ENCODE data around the gene PNMA6F.

Gene PNMA6F

GRCh38 chrX:153317306-153317705, 4.3 kb downstream of the PNMA6F start:
- ChIA-PET POLR2A (no interaction called here), CTCF (no interaction called here)
- DNase-seq (ENCODE audit: extremely low spot score) = no peak
- TF ChIP-seq SUZ12 (IDR thresholded peaks at IDR 0.05) = no peak
- no peak for TF ChIP-seq ARNT (IDR thresholded peaks at IDR 0.05)
- TF ChIP-seq SP1 (IDR thresholded peaks at IDR 0.05) = no peak
- no peak for TF ChIP-seq ZNF384 (IDR thresholded peaks at IDR 0.05)
- no peak for TF ChIP-seq ELF4 (IDR thresholded peaks at IDR 0.05)
- no peak for TF ChIP-seq CTBP1 (IDR thresholded peaks at IDR 0.05; ENCODE audit: borderline replicate concordance)
- TF ChIP-seq BHLHE40 (IDR thresholded peaks at IDR 0.05; ENCODE audit: borderline replicate concordance) = no peak
- TF ChIP-seq PKNOX1 (IDR thresholded peaks at IDR 0.05) = no peak
- no peak for TF ChIP-seq HDGF (IDR thresholded peaks at IDR 0.05; ENCODE audit: borderline replicate concordance)
- TF ChIP-seq FOXA1 (IDR thresholded peaks at IDR 0.05) = no peak
- TF ChIP-seq FOXK2 (IDR thresholded peaks at IDR 0.05) = no peak
- TF ChIP-seq FOXM1 (IDR thresholded peaks at IDR 0.05; ENCODE audit: borderline replicate concordance) = no peak
- no peak for TF ChIP-seq NFRKB (IDR thresholded peaks at IDR 0.05)
- TF ChIP-seq L3MBTL2 (conservative IDR thresholded peaks at IDR 0.05) = no peak

- no peak for DNase-seq (ENCODE audit: extremely low spot score)
- no peak for TF ChIP-seq FOXA1 (IDR thresholded peaks at IDR 0.05)
- TF ChIP-seq ZNF384 (IDR thresholded peaks at IDR 0.05) = no peak
- no peak for TF ChIP-seq ELF4 (IDR thresholded peaks at IDR 0.05)
- ChIA-PET POLR2A (no interaction called here), CTCF (no interaction called here)
These were observed 8.7 kb downstream of the PNMA6F start for GRCh38 chrX:153312842-153313241.

DNA sequence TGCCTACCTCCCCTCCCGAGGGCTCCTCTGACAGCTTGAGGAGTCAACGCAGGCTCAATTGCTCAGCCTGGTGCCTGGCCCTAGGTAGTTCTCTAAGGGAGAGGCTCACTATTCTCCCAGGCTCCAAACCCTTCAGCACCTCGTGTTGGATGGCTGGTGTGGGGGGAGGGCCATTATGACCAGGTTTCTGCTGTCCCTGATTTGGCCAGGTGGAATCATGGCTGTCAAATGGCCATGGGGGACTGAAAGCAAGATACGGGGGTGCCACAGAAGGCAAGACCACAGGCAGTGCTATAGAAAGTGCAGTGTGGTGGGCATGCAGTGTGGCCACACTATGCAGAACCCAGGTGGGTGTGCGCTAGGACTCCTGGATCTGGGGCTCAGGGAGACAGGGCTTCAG, 9.5 kb downstream of the PNMA6F start:
- no peak for TF ChIP-seq NFRKB (IDR thresholded peaks at IDR 0.05)
- no peak for TF ChIP-seq SUZ12 (IDR thresholded peaks at IDR 0.05)
- no peak for TF ChIP-seq FOXM1 (IDR thresholded peaks at IDR 0.05; ENCODE audit: borderline replicate concordance)
- TF ChIP-seq TARDBP (IDR thresholded peaks at IDR 0.05) = no peak
- no peak for TF ChIP-seq PKNOX1 (IDR thresholded peaks at IDR 0.05)
- TF ChIP-seq FOXK2 (IDR thresholded peaks at IDR 0.05) = no peak
- no peak for TF ChIP-seq FOXA1 (IDR thresholded peaks at IDR 0.05)
- TF ChIP-seq ARNT (IDR thresholded peaks at IDR 0.05) = no peak
- no peak for TF ChIP-seq ELF4 (IDR thresholded peaks at IDR 0.05)
- no peak for TF ChIP-seq CTBP1 (IDR thresholded peaks at IDR 0.05; ENCODE audit: borderline replicate concordance)
- TF ChIP-seq HDGF (IDR thresholded peaks at IDR 0.05; ENCODE audit: borderline replicate concordance) = no peak
- TF ChIP-seq SP1 (IDR thresholded peaks at IDR 0.05) = no peak
- no peak for TF ChIP-seq LEF1 (IDR thresholded peaks at IDR 0.05; ENCODE audit: borderline replicate concordance)
- no peak for TF ChIP-seq BHLHE40 (IDR thresholded peaks at IDR 0.05; ENCODE audit: borderline replicate concordance)
- TF ChIP-seq ZNF384 (IDR thresholded peaks at IDR 0.05) = no peak
- DNase-seq (ENCODE audit: extremely low spot score) = no peak
- ChIA-PET POLR2A (no interaction called here), CTCF (no interaction called here)

DNA sequence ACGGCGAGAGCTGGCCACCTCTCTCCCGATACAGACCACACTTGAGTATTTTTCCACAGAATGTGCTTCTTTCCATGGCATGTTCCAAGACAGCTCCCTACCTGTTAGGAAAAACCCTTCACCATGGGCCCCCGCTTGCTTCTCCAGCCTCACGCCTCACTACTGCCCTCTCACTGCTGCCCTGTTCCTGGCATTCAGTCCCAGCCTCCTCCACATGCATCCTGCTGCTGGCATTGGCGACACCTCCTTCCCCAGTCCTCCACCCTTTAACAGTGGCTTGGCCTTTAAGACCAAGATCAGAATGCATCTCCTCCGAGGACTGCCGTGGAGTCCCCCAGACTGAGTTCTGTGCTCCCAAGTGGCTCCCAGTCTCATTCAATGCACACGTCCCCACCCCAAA, 10.7 kb downstream of the PNMA6F start:
- no peak for TF ChIP-seq FOXK2 (IDR thresholded peaks at IDR 0.05)
- no peak for TF ChIP-seq BHLHE40 (IDR thresholded peaks at IDR 0.05; ENCODE audit: borderline replicate concordance)
- TF ChIP-seq L3MBTL2 (conservative IDR thresholded peaks at IDR 0.05) = no peak
- no peak for TF ChIP-seq NFRKB (IDR thresholded peaks at IDR 0.05)
- TF ChIP-seq HDGF (IDR thresholded peaks at IDR 0.05; ENCODE audit: borderline replicate concordance) = no peak
- TF ChIP-seq LEF1 (IDR thresholded peaks at IDR 0.05; ENCODE audit: borderline replicate concordance) = no peak
- no peak for TF ChIP-seq TARDBP (IDR thresholded peaks at IDR 0.05)
- TF ChIP-seq CTBP1 (IDR thresholded peaks at IDR 0.05; ENCODE audit: borderline replicate concordance) = no peak
- no peak for TF ChIP-seq FOXA1 (IDR thresholded peaks at IDR 0.05)
- TF ChIP-seq ZNF384 (IDR thresholded peaks at IDR 0.05) = no peak
- no peak for TF ChIP-seq ARNT (IDR thresholded peaks at IDR 0.05)
- TF ChIP-seq PKNOX1 (IDR thresholded peaks at IDR 0.05) = no peak
- no peak for TF ChIP-seq SP1 (IDR thresholded peaks at IDR 0.05)
- ChIA-PET POLR2A (no interaction called here), CTCF (no interaction called here)
- DNase-seq (ENCODE audit: extremely low spot score) = no peak

GRCh38 chrX:153307276-153308178, 14.0 kb downstream of the PNMA6F start:
- TF ChIP-seq NFRKB (IDR thresholded peaks at IDR 0.05) (no peak), BHLHE40 (IDR thresholded peaks at IDR 0.05; ENCODE audit: borderline replicate concordance) (no peak), FOXK2 (IDR thresholded peaks at IDR 0.05) (no peak), L3MBTL2 (conservative IDR thresholded peaks at IDR 0.05) (no peak), SP1 (IDR thresholded peaks at IDR 0.05) (no peak), LEF1 (IDR thresholded peaks at IDR 0.05; ENCODE audit: borderline replicate concordance) (no peak), FOXM1 (IDR thresholded peaks at IDR 0.05; ENCODE audit: borderline replicate concordance) (no peak), ARNT (IDR thresholded peaks at IDR 0.05) (no peak), PKNOX1 (IDR thresholded peaks at IDR 0.05) (no peak), CTBP1 (IDR thresholded peaks at IDR 0.05; ENCODE audit: borderline replicate concordance) (no peak), ELF4 (IDR thresholded peaks at IDR 0.05) (no peak), TARDBP (IDR thresholded peaks at IDR 0.05) (no peak), FOXA1 (IDR thresholded peaks at IDR 0.05) (no peak), ZNF384 (IDR thresholded peaks at IDR 0.05) (no peak), HDGF (IDR thresholded peaks at IDR 0.05; ENCODE audit: borderline replicate concordance) (no peak), SUZ12 (IDR thresholded peaks at IDR 0.05) (no peak)
- DNase-seq (ENCODE audit: extremely low spot score) = no peak
- CTCF ChIA-PET = no interaction called here

More at GRCh38 chrX:153307276-153308178, 14.0 kb downstream of the PNMA6F start:
- POLR2A ChIA-PET = no interaction called here

Data from HEK293T (cell line).